Fibroblast of skin of scalp (primary cell): ENCODE results near the gene AQP12B.

Experiments
- DNase-seq: peaks from one replicate; pipeline ENCODE4 v3.0.0-alpha.2; 2013

Gene AQP12B

DNA sequence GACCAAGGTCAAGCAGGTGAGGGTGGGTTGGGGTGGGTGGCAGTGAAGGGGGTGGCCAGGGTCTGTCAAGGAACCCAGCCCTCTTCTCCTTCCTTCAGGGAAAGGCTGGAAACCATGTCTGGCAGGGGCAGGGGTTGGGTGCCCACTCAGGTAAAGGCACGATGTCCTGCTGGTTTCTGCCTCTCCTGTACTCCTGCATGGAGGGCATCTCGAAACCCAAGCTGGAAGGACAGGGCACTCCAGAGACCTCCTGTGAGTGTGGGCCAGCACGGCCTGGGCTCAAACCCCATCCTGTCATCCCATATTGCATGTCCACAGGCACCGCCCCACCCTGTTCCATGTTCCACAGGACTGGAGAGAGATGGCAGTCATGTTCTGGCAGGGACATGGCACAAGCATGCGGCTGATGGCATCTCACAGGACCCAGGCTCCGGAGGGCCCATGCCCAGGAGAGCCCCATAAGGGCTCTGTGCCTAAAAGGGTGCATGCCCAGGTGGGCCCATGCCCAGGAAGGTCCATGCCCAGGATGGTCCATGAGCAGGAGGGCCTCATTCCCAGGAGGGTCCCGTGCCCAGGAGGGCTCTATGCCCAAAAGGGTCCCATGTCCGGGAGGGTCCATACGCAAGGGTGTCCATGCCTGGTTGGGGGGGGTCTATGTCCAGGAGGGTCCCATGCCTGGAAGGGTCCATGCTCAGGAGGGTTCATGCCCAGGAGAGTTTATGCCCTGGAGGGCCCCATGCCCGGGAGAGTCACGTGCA is 51.0 kb downstream of the AQP12B start:
- DNase-seq, result no peak

DNA sequence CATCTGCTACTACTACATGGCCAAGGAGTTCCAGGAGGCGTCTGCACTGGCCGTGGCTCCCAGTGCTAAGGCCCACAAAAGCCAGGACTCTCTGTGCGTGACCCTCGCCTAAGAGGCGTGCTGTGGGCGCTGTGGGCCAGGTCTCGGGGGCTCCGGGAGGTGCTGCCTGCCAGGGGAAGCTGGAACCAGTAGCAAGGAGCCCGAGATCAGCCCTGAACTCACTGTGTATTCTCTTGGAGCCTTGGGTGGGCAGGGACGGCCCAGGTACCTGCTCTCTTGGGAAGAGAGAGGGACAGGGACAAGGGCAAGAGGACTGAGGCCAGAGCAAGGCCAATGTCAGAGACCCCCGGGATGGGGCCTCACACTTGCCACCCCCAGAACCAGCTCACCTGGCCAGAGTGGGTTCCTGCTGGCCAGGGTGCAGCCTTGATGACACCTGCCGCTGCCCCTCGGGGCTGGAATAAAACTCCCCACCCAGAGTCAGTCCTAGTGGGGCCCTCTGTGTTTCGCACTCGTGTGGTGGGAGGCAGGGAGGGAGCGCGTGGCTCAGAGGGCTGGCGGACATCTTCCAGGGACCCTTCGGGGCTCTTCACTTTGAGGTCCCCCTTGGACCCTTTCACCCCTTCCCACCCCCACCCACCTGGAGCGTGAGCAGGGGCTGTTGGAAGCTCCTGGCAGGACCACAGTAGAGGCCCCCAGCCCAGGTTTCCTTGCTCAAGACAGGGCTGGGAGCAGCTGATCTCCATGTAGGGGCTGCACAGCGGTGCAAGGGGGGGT is 51.7 kb downstream of the AQP12B start:
- no peak for DNase-seq

DNA sequence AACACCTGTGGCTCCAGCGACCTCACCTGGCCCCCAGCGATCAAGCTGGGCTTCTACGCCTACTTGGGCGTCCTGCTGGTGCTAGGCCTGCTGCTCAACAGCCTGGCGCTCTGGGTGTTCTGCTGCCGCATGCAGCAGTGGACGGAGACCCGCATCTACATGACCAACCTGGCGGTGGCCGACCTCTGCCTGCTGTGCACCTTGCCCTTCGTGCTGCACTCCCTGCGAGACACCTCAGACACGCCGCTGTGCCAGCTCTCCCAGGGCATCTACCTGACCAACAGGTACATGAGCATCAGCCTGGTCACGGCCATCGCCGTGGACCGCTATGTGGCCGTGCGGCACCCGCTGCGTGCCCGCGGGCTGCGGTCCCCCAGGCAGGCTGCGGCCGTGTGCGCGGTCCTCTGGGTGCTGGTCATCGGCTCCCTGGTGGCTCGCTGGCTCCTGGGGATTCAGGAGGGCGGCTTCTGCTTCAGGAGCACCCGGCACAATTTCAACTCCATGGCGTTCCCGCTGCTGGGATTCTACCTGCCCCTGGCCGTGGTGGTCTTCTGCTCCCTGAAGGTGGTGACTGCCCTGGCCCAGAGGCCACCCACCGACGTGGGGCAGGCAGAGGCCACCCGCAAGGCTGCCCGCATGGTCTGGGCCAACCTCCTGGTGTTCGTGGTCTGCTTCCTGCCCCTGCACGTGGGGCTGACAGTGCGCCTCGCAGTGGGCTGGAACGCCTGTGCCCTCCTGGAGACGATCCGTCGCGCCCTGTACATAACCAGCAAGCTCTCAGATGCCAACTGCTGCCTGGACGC is 52.5 kb downstream of the AQP12B start:
- no peak for DNase-seq

DNA sequence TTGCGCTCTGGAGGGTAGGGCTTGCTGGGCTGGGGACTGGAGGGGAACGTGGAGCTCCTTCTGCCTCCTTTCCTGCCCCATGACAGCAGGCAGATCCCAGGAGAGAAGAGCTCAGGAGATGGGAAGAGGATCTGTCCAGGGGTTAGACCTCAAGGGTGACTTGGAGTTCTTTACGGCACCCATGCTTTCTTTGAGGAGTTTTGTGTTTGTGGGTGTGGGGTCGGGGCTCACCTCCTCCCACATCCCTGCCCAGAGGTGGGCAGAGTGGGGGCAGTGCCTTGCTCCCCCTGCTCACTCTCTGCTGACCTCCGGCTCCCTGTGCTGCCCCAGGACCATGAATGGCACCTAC is 53.1 kb downstream of the AQP12B start:
- no peak for DNase-seq

DNA sequence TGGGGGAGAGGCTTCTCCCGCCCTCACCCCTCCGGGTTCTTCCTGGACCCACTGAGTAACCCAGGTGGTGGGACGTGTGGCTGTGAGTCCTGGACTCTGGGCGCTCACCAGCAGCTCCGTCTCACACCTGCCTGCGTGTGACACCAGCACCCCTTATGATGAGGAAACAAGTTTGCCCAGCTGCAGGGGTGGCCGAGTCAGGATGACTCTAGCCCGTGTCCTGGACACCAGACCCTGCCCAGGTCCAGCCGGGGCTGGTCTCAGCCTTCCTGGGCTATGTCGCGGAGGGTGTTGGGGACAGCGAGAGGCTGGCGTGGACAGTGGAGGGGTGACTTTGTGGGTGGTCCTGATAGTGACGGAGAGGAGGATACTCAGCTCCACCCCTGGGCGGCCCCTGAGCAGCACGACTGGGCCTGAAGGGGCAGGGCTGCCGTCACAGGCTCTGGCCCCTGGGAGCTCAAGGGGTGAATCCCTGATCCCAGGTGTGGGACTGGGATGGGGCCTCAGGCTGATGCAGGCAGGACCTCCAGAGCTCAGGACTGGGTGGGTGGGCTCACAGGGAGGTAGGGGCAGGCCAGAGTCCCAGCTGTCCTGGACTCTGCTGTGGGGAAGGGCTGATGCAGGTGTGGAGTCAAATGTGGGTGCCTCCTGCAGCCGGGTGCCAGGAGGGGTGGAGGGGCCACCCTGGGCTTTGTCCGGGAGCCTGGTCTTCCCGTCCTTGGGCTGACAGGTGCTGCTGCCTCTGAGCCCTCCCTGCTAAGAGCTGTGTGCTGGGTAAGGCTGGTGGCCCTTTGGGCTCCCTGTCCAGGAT is 53.7 kb downstream of the AQP12B start:
- no peak for DNase-seq

DNA sequence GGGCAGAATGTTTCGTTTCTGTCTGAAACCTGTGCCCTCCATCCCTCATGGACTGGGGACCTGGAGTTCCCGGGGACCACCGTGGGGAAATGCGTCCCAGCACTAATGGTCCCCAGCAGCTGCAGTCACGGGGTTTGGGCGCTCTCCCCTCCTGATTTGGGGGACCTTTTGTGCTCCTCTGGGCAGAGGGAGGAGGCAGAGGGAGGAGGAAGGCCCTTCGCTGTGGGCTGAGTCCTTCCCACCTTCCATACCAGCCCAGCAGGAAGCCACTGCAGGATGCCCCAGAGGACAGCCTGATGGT is 54.2 kb downstream of the AQP12B start:
- no peak for DNase-seq

DNA sequence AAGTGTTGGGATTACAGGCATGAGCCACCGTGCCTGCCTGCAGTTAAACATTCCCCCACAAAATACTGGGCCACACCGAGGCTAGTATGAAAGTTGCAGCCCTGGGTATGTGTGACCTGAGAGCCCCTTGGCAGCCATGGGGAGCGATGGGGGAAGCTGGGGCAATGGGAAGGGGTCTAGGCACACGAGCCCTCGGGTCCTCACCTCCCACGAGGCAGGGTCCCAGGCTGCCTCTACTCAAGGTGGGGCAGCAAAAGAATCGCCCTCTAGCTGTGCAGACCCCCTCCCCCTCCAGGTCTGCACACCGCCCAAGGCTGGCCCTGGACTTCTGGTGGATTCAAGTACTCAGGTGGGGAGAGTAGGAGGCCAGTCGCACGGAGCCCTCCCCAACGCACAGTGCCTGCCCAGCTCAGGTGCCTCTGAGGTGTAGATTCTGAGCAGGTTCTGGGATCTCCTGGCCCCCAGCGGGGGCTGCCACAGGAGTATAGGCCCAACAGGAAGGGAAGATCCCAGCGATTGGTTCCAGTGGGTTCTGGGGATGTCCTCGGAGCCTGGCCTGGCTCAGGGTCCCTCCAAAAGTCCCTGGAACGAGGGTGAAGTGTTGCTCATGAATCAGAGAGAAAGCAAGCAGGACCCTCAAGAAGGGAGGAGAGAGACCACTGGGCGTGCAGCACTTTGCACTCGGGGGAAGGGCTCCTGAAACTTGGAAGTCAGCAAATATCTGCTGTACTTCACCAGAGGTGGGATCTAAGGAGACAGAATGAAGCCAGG is 54.8 kb downstream of the AQP12B start:
- DNase-seq, result no peak

DNA sequence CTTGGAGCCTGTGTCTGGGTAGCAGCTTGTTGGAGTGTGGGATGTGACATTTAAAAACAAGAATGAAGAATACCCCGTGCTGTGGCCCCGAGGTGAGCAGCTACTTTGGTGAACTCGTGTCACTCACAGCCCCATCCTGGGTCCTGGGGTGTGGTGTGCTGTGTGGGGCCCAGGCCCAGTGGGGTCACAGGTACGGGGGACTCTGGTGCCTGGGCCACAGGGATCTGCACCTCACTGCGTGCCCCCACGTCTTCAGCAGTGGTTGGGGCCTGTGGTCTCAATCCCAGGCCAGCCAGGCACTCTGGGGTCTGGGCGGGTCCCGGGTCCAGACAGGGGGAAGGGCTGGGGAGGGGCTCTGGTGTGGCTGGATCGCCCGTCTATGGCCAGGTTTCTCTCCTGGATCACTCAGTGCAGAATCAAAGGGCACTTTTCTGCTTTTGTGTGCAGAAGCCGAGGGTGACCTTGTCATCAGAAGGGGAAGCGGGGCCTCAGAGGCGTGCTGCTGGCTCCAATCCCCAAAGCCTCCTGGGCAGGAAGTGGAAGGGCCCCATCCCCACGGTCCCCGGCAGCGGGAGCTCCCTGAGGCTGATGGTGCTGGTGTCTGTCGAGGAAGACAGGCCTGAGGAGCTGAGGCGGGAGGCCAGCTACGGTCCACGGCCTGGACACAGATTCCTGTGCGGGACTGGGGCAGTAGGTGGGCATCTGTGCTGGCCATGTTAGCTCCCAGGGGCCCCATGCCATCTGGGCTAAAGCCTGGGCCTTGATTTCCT is 56.0 kb downstream of the AQP12B start:
- peak; percentile 22 for DNase-seq
